BE2C (cell line): Measurements from ENCODE around the gene MEP1A.

Experiments
- DNase-seq: peaks from one replicate; pipeline ENCODE4 v3.0.0-alpha.2; 2020
- H3K27me3 ChIP-seq: fragments of 250-450 bp; sonication (Bioruptor Pico); 2 replicates; pipeline ENCODE4 v1.5.1; 2020; ENCODE audit warnings: mild to moderate bottlenecking
- H3K36me3 ChIP-seq: fragments of 250-450 bp; sonication (Bioruptor Pico); 2 replicates; pipeline ENCODE4 v1.5.1; 2020; ENCODE audit warnings: mild to moderate bottlenecking
- H3K4me1 ChIP-seq: fragments of 250-450 bp; sonication (Bioruptor Pico); 2 replicates; pipeline ENCODE4 v1.5.1; 2020
- H3K4me3 ChIP-seq: 2 replicates; pipeline ENCODE4 v1.5.1; 2011; ENCODE audit warnings: low read depth, low read length
- H3K9me3 ChIP-seq: fragments of 250-450 bp; sonication (Bioruptor Pico); 2 replicates; pipeline ENCODE4 v1.5.1; 2020
- CTCF ChIP-seq: IDR thresholded peaks from 2 replicates; pipeline ENCODE4 v1.5.1; 2012; ENCODE audit warnings: mild to moderate bottlenecking, low read depth, low read length

Gene MEP1A

GRCh38 chr6:46788791-46789190, 4.4 kb upstream of the MEP1A start:
- no peak overlapping the region for H3K4me3 ChIP-seq

GRCh38 chr6:46789434-46790354, 3.5 kb upstream of the MEP1A start:
- H3K9me3 ChIP-seq: no peaks in the 10 kb centered on the region
- no peak overlapping the region for H3K4me3 ChIP-seq
- TF ChIP-seq CTCF: no peak
- no peaks in the 10 kb centered on the region for H3K36me3 ChIP-seq
- 0 out of 2 replicates have a peak, but pooled peaks cover 3% of the 10 kb centered on the region for H3K27me3 ChIP-seq
- DNase-seq: no peak
- no peaks in the 10 kb centered on the region for H3K4me1 ChIP-seq

More at GRCh38 chr6:46788791-46789190, 4.4 kb upstream of the MEP1A start:
- Histone ChIP-seq H3K36me3 (no peaks in the 10 kb centered on the region), H3K27me3 (0 out of 2 replicates have a peak, but pooled peaks cover 3% of the 10 kb centered on the region), H3K4me1 (no peaks in the 10 kb centered on the region), H3K9me3 (no peaks in the 10 kb centered on the region)
- no peak for TF ChIP-seq CTCF
- no peak for DNase-seq

GRCh38 chr6:46790355-46790874, 2.8 kb upstream of the MEP1A start:
- Histone ChIP-seq H3K4me3 (no peak overlapping the region), H3K9me3 (no peaks in the 10 kb centered on the region), H3K36me3 (no peaks in the 10 kb centered on the region), H3K27me3 (0 out of 2 replicates have a peak, but pooled peaks cover 3% of the 10 kb centered on the region), H3K4me1 (no peaks in the 10 kb centered on the region)
- no peak for TF ChIP-seq CTCF
- no peak for DNase-seq

- no peak for DNase-seq
- Histone ChIP-seq H3K9me3 (no peaks in the 10 kb centered on the region), H3K4me3 (no peak overlapping the region), H3K36me3 (no peaks in the 10 kb centered on the region), H3K4me1 (no peaks in the 10 kb centered on the region), H3K27me3 (0 out of 2 replicates have a peak, but pooled peaks cover 3% of the 10 kb centered on the region)
- TF ChIP-seq CTCF: no peak
These were observed 554 bp upstream of the MEP1A start for GRCh38 chr6:46792635-46793034.

- Histone ChIP-seq H3K36me3 (no peaks in the 10 kb centered on the region), H3K4me3 (no peak overlapping the region), H3K9me3 (no peaks in the 10 kb centered on the region), H3K27me3 (0 out of 2 replicates have a peak, but pooled peaks cover 3% of the 10 kb centered on the region), H3K4me1 (no peaks in the 10 kb centered on the region)
- TF ChIP-seq CTCF: no peak
- DNase-seq: no peak
These were observed 879 bp downstream of the MEP1A start for GRCh38 chr6:46794068-46794467.

GRCh38 chr6:46795816-46796215, 2.6 kb downstream of the MEP1A start:
- H3K4me1 ChIP-seq: no peaks in the 10 kb centered on the region
- TF ChIP-seq CTCF: no peak
- H3K27me3 ChIP-seq: 0 out of 2 replicates have a peak, but pooled peaks cover 3% of the 10 kb centered on the region
- H3K36me3 ChIP-seq: no peaks in the 10 kb centered on the region
- H3K4me3 ChIP-seq: no peak overlapping the region
- no peak for DNase-seq
- H3K9me3 ChIP-seq: no peaks in the 10 kb centered on the region
